Kidney (tissue), 14 donors: ENCODE measurements around the gene CD163L1. TPM values are rescaled to one million over a fixed set of nuclear protein-coding genes. Genes with fewer than 3 reads are reported as not detected.

ENCODE experiments used
- DNase-seq, 5 donors: peaks; one replicate each; pipeline ENCODE4 v3.0.0-alpha.2; 2013 to 2020
- FAIRE-seq: peaks from 2 replicates; lab custom pipeline; 2012; peaks lifted over from hg19 to GRCh38; lab: Jason Lieb, UNC
- H3K27ac ChIP-seq, 2 donors: one replicate each; pipeline ENCODE4 v1.7.0; 2013; ENCODE audit warnings: low read depth in 2 of 2, low read length in 2 of 2, inconsistent platforms in 1 of 2
- H3K27me3 ChIP-seq: one replicate; pipeline ENCODE4 v1.7.1; 2013; ENCODE audit warnings: low read length, inconsistent platforms; ENCODE audit not compliant: control insufficient read depth, insufficient read depth
- H3K36me3 ChIP-seq, 3 donors: one replicate each; pipeline versions ENCODE4 v1.7.0 to v1.7.1; 2013; ENCODE audit warnings: low read length in 3 of 3, control low read depth in 1 of 3, inconsistent platforms in 1 of 3; ENCODE audit not compliant: insufficient read depth in 3 of 3, control insufficient read depth in 2 of 3
- H3K4me1 ChIP-seq, 3 donors: one replicate each; pipeline versions ENCODE4 v1.7.0 to v1.7.1; 2013; ENCODE audit warnings: low read length in 3 of 3, inconsistent platforms in 1 of 3, low read depth in 1 of 3; ENCODE audit not compliant: control insufficient read depth in 2 of 3, insufficient read depth in 2 of 3
- H3K4me3 ChIP-seq, 3 donors: one replicate each; pipeline versions ENCODE4 v1.7.0 to v1.8.1; 2013; ENCODE audit warnings: low read length in 3 of 3, control low read depth in 1 of 3, inconsistent platforms in 1 of 3
- H3K9ac ChIP-seq, 3 donors: one replicate each; pipeline versions ENCODE4 v1.7.0 to v1.7.1; 2013; ENCODE audit warnings: low read length in 3 of 3, control low read depth in 1 of 3, inconsistent platforms in 1 of 3
- H3K9me3 ChIP-seq, 3 donors: one replicate each; pipeline versions ENCODE4 v1.7.0 to v1.7.1; 2013; ENCODE audit warnings: low read length in 3 of 3, control low read depth in 1 of 3, inconsistent platforms in 1 of 3; ENCODE audit not compliant: control insufficient read depth in 2 of 3, insufficient read depth in 1 of 3
- intact Hi-C: fragments of 100-400 bp; cut with DNase I; formaldehyde crosslinking; loops from one replicate; pipeline ENCODE4 v1.11.1; 2022
- polyA plus RNA-seq: library from polyadenylated mRNA; stranded (reverse); fragments of 350-450 nt; fragmentation: Illumina TruSeq; extraction: RNeasy Lipid Tissue Mini Kit (QIAGEN cat#74804); gene quantifications from one replicate; pipeline ENCODE4 v1.2.3, GENCODE V29; 2014; ENCODE audit warnings: low read depth, low replicate concordance; ENCODE audit not compliant: insufficient read depth
- total RNA-seq: library from RNA; stranded (reverse); fragmentation: NEBNext Ultra II Directional; extraction: Animal tissue kit (Norgen Biotek cat#: 25700); gene quantifications from one replicate; pipeline ENCODE4 v1.2.1, GENCODE V29; 2021
- TF ChIP-seq, protein P1 (sequence below): IDR thresholded peaks from 3 replicates; pipeline ENCODE4 v1.5.1; 2012; ENCODE audit warnings: mild to moderate bottlenecking, moderate library complexity, borderline replicate concordance; ENCODE audit not compliant: insufficient read depth; ENCODE audit errors: extremely low read depth
- donor health status: control.
- donor health status: control.
- donor health status: control.
- donor health status: control.
- donor health status: control.
- donor health status: DM: yes; HTN: yes; CAD: no.
- donor health status: Normal renal cell carcinoma (clear cell type).

CD163L1 gene
- total and polyA plus RNA-seq, 2 donors from 2014 or later: 7.0 to 8.5 TPM

DNA sequence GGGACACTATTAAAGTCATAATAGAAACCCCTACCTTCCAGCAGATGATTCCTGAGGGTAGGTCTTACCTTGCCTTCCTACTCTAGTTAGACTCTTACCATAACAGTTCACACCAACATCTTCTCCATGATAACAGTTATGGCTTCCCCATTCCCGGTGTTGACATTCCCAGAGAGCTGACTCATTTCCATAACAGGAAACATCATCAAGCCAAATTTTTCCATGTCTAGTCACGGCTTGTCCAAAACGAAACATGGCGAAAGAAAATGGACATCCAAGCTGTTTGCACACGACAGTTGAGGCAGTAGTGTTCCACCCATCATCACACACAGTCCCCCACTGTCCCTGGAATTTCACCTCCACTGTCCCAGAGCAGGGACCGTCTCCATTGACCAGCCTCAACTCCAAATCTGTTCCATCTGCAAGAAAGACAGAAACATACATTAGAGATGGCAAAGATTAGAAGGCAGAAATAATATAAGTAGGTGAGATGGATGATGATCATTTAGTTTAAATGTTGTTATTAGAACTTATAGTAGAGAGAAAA is 10.6 kb downstream of the CD163L1 start:
- intact Hi-C loops: no loop called here
- Histone ChIP-seq H3K4me3 (no peak overlapping the region), H3K36me3 (no peaks in the 10 kb centered on the region), H3K9ac (no peak overlapping the region), H3K9me3 (no peaks in the 10 kb centered on the region), H3K27ac (no peak overlapping the region), H3K4me1 (no peaks in the 10 kb centered on the region), H3K27me3 (no peaks in the 10 kb centered on the region)
- DNase-seq: no peak
- TF ChIP-seq, protein P1, sequence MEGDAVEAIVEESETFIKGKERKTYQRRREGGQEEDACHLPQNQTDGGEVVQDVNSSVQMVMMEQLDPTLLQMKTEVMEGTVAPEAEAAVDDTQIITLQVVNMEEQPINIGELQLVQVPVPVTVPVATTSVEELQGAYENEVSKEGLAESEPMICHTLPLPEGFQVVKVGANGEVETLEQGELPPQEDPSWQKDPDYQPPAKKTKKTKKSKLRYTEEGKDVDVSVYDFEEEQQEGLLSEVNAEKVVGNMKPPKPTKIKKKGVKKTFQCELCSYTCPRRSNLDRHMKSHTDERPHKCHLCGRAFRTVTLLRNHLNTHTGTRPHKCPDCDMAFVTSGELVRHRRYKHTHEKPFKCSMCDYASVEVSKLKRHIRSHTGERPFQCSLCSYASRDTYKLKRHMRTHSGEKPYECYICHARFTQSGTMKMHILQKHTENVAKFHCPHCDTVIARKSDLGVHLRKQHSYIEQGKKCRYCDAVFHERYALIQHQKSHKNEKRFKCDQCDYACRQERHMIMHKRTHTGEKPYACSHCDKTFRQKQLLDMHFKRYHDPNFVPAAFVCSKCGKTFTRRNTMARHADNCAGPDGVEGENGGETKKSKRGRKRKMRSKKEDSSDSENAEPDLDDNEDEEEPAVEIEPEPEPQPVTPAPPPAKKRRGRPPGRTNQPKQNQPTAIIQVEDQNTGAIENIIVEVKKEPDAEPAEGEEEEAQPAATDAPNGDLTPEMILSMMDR: no peak
- no peak for FAIRE-seq

DNA sequence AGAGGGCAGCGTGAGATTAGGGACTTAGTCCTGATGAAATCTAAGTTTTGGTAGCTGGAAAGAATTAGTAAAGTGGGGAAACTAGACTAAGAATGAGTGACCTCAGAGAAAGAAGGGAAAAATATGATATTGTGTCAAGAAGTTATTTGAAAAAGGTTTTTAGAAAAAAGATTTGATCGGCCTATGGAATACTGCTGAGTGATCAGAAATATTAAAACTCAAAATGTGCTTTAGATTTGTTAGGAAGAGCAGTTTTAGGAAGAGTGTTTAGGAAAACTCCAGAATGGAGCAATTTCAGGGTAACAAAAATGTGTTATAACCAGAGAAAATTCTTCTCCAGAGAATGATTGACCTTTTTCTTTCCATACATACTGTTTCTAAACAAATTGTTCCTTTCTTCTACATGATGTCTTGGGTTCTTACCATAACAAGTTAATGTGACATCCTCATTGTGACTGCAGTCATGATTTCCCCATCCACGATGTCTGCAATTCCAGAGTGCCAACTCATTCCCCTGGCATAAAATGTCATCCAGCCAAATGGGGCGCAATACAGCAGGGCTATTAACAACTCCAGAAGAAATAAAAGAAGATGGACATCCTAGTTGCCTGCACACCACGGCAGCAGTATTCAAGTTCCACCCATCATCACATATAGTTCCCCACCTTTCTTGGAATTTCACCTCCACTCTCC is 11.8 kb downstream of the CD163L1 start:
- H3K4me1 ChIP-seq: no peaks in the 10 kb centered on the region
- H3K9ac ChIP-seq: no peak overlapping the region
- H3K4me3 ChIP-seq: no peak overlapping the region
- FAIRE-seq (no peak), DNase-seq (no peak)
- intact Hi-C loops: no loop called here
- TF ChIP-seq, protein P1: no peak
- H3K27ac ChIP-seq: no peak overlapping the region
- no peaks in the 10 kb centered on the region for H3K36me3 ChIP-seq
- H3K9me3 ChIP-seq: no peaks in the 10 kb centered on the region
- H3K27me3 ChIP-seq: no peaks in the 10 kb centered on the region

DNA sequence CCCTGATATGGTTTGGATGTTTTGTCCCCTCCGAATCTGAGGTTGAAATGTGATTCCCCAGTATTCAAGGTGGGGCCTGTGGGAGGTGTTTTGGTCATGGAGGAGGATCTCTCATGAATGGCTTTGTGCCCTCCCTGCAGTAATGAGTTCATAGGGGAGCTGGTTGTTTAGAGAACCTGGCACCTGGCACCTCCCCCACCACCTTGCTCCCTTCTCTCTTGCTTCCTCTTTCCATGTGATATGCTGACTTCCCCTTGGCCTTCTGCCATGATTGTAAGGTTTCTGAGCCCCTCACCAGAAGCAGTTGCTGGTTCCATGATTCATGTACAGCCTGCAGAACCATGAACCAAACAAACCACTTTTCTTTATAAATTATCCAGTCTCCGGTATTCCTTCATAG is 32.6 kb downstream of the CD163L1 start:
- Histone ChIP-seq H3K9me3 (no peaks in the 10 kb centered on the region), H3K9ac (no peak overlapping the region), H3K27me3 (no peaks in the 10 kb centered on the region), H3K27ac (no peak overlapping the region), H3K4me3 (no peak overlapping the region), H3K36me3 (no peaks in the 10 kb centered on the region), H3K4me1 (no peaks in the 10 kb centered on the region)
- FAIRE-seq (no peak), DNase-seq (peak in 2 of 5 donors; percentile 0 to 6)
- TF ChIP-seq, protein P1: no peak
- intact Hi-C loops: no loop called here

DNA sequence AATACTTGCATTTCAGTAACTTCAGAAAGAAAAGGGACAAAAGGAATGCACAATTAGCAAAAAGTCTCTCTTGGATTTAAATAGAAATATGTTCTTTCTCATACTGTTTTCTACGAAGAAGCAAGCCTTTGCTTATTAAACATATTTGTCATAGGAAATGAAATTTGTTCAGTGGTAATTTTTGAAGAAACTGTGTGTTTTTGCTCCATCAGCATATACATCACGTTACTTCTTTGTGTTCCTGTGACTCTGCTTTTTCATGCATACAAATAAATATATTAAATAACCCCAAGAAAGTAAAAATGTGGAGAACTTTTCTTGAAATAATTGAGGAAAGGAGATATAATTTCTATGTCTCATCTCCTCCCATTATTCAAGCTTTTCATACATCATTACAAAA is 39.7 kb downstream of the CD163L1 start:
- Histone ChIP-seq H3K4me3 (no peak overlapping the region), H3K9ac (no peak overlapping the region), H3K36me3 (no peaks in the 10 kb centered on the region), H3K9me3 (no peaks in the 10 kb centered on the region), H3K27me3 (no peaks in the 10 kb centered on the region), H3K4me1 (no peaks in the 10 kb centered on the region), H3K27ac (no peak overlapping the region)
- intact Hi-C loops: no loop called here
- FAIRE-seq (no peak), DNase-seq (no peak)
- TF ChIP-seq, protein P1: no peak
